IMR-90 (cell line): ENCODE data around the gene MFSD12. TPM values are rescaled to one million over a fixed set of nuclear protein-coding genes. Genes with fewer than 3 reads are reported as not detected.

ENCODE experiments used
- ATAC-seq: fragments of 200-7000 bp; cut with Tn5 transposase; 2 replicates; pipeline ENCODE4 v1.9.1; 2020; ENCODE audit warnings: low read depth, mild to moderate bottlenecking, moderate library complexity
- BruUV-seq: library from RNA; stranded (reverse); fragments of 400-500 nt; replicated peaks from 2 replicates; lab custom pipeline; 2021; lab: Mats Ljungman, UMichigan
- CTCF ChIA-PET: fragments of 300-600 bp; formaldehyde crosslinking; extraction: SDS; loops from one replicate; lab custom pipeline; 2021; ENCODE audit warnings: antibody characterized with exemption; lab: Yijun Ruan, JAX
- POLR2A ChIA-PET: fragments of 300-600 bp; sonication (Branson Sonifier 250); formaldehyde crosslinking; loops from one replicate; lab custom pipeline; 2022; ENCODE audit warnings: antibody characterized with exemption; ENCODE audit not compliant: unreplicated experiment; lab: Charles Lee
- DNase-seq: peaks from one replicate; pipeline ENCODE4 v3.0.0; 2013
- H2AFZ ChIP-seq: replicated peaks from 2 replicates; pipeline ENCODE3; 2013; ENCODE audit warnings: low read length, mild to moderate bottlenecking; ENCODE audit not compliant: poor library complexity
- H2AK5ac ChIP-seq: 2 replicates; pipeline ENCODE4 v1.6.1; 2013; ENCODE audit warnings: low read depth, low read length, inconsistent platforms
- H2AK9ac ChIP-seq: replicated peaks from 2 replicates; pipeline ENCODE3; 2013; ENCODE audit warnings: mild to moderate bottlenecking, low read depth, low read length, moderate library complexity; ENCODE audit not compliant: poor library complexity
- H2BK120ac ChIP-seq: 2 replicates; pipeline ENCODE4 v1.6.1; 2013; ENCODE audit warnings: low read depth, low read length, inconsistent platforms
- H2BK15ac ChIP-seq: 3 replicates; pipeline ENCODE4 v1.6.1; 2013; ENCODE audit warnings: low read depth, low read length, inconsistent platforms
- H2BK20ac ChIP-seq: 2 replicates; pipeline ENCODE4 v1.6.1; 2013; ENCODE audit warnings: low read depth, mild to moderate bottlenecking, inconsistent platforms, low read length, moderate library complexity
- H2BK5ac ChIP-seq: 2 replicates; pipeline ENCODE4 v1.6.1; 2013; ENCODE audit warnings: mild to moderate bottlenecking, low read depth, low read length, inconsistent platforms; ENCODE audit not compliant: poor library complexity, severe bottlenecking
- H3K14ac ChIP-seq: replicated peaks from 2 replicates; pipeline ENCODE4 v1.6.1; 2013; ENCODE audit warnings: low read depth, low read length, inconsistent platforms
- H3K18ac ChIP-seq: 2 replicates; pipeline ENCODE4 v1.6.1; 2013; ENCODE audit warnings: low read depth, low read length, control low read depth
- H3K23ac ChIP-seq: 2 replicates; pipeline ENCODE4 v1.6.1; 2013; ENCODE audit warnings: low read depth, low read length, inconsistent platforms
- H3K27ac ChIP-seq: 2 replicates; pipeline ENCODE4 v1.5.1; 2013; ENCODE audit warnings: mild to moderate bottlenecking, control low read depth, low read length; ENCODE audit not compliant: insufficient read depth
- H3K27me3 ChIP-seq: 2 replicates; pipeline ENCODE4 v1.6.1; 2013; ENCODE audit warnings: low read length; ENCODE audit not compliant: control insufficient read depth, insufficient read depth
- H3K36me3 ChIP-seq: 2 replicates; pipeline ENCODE4 v1.6.1; 2013; ENCODE audit warnings: low read length, mixed read lengths; ENCODE audit not compliant: control insufficient read depth, insufficient read depth
- H3K4ac ChIP-seq: 2 replicates; pipeline ENCODE4 v1.6.1; 2013; ENCODE audit warnings: low read depth, low read length, inconsistent platforms
- H3K4me1 ChIP-seq: 2 replicates; pipeline ENCODE4 v1.6.1; 2013; ENCODE audit warnings: low read length, mixed read lengths; ENCODE audit not compliant: control insufficient read depth, insufficient read depth
- H3K4me2 ChIP-seq: 2 replicates; pipeline ENCODE4 v1.6.1; 2013; ENCODE audit warnings: low read depth, mild to moderate bottlenecking, control low read depth, low read length, moderate library complexity
- H3K4me3 ChIP-seq: 2 replicates; pipeline ENCODE4 v1.5.1; 2013; ENCODE audit warnings: low read depth, mild to moderate bottlenecking, control low read depth, low read length, moderate library complexity; ENCODE audit not compliant: insufficient read depth
- H3K56ac ChIP-seq: 2 replicates; pipeline ENCODE4 v1.6.1; 2013; ENCODE audit warnings: low read length, inconsistent platforms; ENCODE audit not compliant: insufficient read depth; ENCODE audit errors: extremely low read depth
- H3K79me1 ChIP-seq, 2 experiments: 2 replicates each; pipeline ENCODE4 v1.6.1; 2013; ENCODE audit warnings: low read length in 2 of 2, inconsistent platforms in 1 of 2, low read depth in 1 of 2
- H3K9ac ChIP-seq: 2 replicates; pipeline ENCODE4 v1.6.1; 2013; ENCODE audit warnings: low read depth, low read length, control low read depth
- H3K9me1 ChIP-seq: 2 replicates; pipeline ENCODE4 v1.6.1; 2013; ENCODE audit warnings: low read length, inconsistent platforms; ENCODE audit not compliant: insufficient read depth
- H3K9me3 ChIP-seq: 2 replicates; pipeline ENCODE4 v1.6.1; 2013; ENCODE audit warnings: low read length; ENCODE audit not compliant: control insufficient read depth, insufficient read depth
- H4K20me1 ChIP-seq: 2 replicates; pipeline ENCODE4 v1.6.1; 2013; ENCODE audit warnings: low read length, inconsistent platforms; ENCODE audit not compliant: insufficient read depth
- H4K5ac ChIP-seq: 2 replicates; pipeline ENCODE4 v1.6.1; 2013; ENCODE audit warnings: mild to moderate bottlenecking, low read depth, low read length, control low read depth
- H4K8ac ChIP-seq, 2 experiments: 2 replicates each; pipeline ENCODE4 v1.6.1; 2013; ENCODE audit warnings: low read depth in 2 of 2, low read length in 2 of 2, control low read depth in 1 of 2, inconsistent platforms in 1 of 2
- H4K91ac ChIP-seq: 2 replicates; pipeline ENCODE4 v1.6.1; 2013; ENCODE audit warnings: low read depth, low read length, inconsistent platforms; ENCODE audit not compliant: insufficient read depth
- BHLHE40 ChIP-seq: fragments of 150-350 bp; IDR thresholded peaks from 2 replicates; pipeline ENCODE4 v1.6.1; 2016; ENCODE audit warnings: mild to moderate bottlenecking, low read depth, low read length
- FOS ChIP-seq: fragments of 150-350 bp; IDR thresholded peaks from 2 replicates; pipeline ENCODE4 v1.6.1; 2016; ENCODE audit warnings: low read depth, low read length
- POLR2A ChIP-seq: IDR thresholded peaks from 2 replicates; pipeline ENCODE4 v1.6.1; 2012; ENCODE audit warnings: mild to moderate bottlenecking, low read depth, low read length
- RCOR1 ChIP-seq: IDR thresholded peaks from 2 replicates; pipeline ENCODE4 v1.6.1; 2012; ENCODE audit warnings: mild to moderate bottlenecking, low read length, improper control_type of control experiment; ENCODE audit not compliant: insufficient replicate concordance
- USF2 ChIP-seq: fragments of 150-350 bp; IDR thresholded peaks from 2 replicates; pipeline ENCODE4 v1.6.1; 2017; ENCODE audit warnings: mild to moderate bottlenecking, antibody characterized with exemption, low read length, low read depth
- WGBS, 2 experiments: methylation state at CpG; one replicate each; pipeline versions ENCODE4 v1.1.5 to v1.1.7; 2013; ENCODE audit warnings: missing lambda C conversion rate in 2 of 2; ENCODE audit not compliant: insufficient read length in 1 of 2; ENCODE audit errors: extremely low coverage in 2 of 2; 5-methylcytosine and 5-hydroxymethylcytosine counted together
- dilution Hi-C: fragments of 300-500 bp; cut with HindIII; formaldehyde crosslinking; loops from one replicate; pipeline ENCODE4 v1.14.3; 2018; ENCODE audit warnings: low sequenced_read_pairs; ENCODE audit not compliant: unreplicated experiment
- in situ Hi-C: fragments of 300-500 bp; cut with MboI; formaldehyde crosslinking; loops from 3 replicates; pipeline ENCODE4 v1.14.3; 2019; ENCODE audit warnings: low sequenced_read_pairs, inconsistent platforms, mixed read lengths
- intact Hi-C: fragments of 100-400 bp; cut with micrococcal nuclease; formaldehyde crosslinking; loops from 2 replicates; pipeline ENCODE4 v1.10.0; 2022
- polyA plus RNA-seq, 3 experiments: library from polyadenylated mRNA; depleted of rRNA; stranded (reverse); fragments of >200 nt; gene quantifications; 2 replicates each; pipeline ENCODE4 v1.2.3, GENCODE V29; 2012; ENCODE audit warnings: low replicate concordance in 1 of 3
- total RNA-seq: library from RNA; depleted of rRNA; stranded (reverse); fragments of >200 nt; gene quantifications from 2 replicates; pipeline ENCODE4 v1.2.3, GENCODE V29; 2012
- TF ChIP-seq, protein P1 (sequence below): conservative IDR thresholded peaks from 2 replicates; pipeline ENCODE4 v1.5.1; 2012; ENCODE audit warnings: mild to moderate bottlenecking, low read depth, low read length, improper control_type of control experiment

MFSD12 gene
- total and polyA plus RNA-seq, 2 of the 4 experiments (the other 2 are of a cell fraction): 20.4 to 77.2 TPM

GRCh38 chr19:3509566-3509989, 47.8 kb downstream of the MFSD12 start:
- Histone ChIP-seq H2BK20ac (no peak overlapping the region), H3K4me3 (no peak overlapping the region), H3K27ac (peak overlapping the region; percentile 1; the same call in 1 of the 2 replicates), H2BK5ac (peak overlapping the region; percentile 9), H3K56ac (no peak overlapping the region), H4K8ac (no peak overlapping the region), H4K5ac (no peak overlapping the region), H3K4me1 (peaks cover 20% of the 10 kb centered on the region), H2BK120ac (no peak overlapping the region; the same call in 1 of the 2 replicates), H3K14ac (peak overlapping the region; percentile 58; the same call in 1 of the 2 replicates), H4K20me1 (peaks cover 74% of the 10 kb centered on the region), H3K4ac (peak overlapping the region; percentile 47; the same call in 1 of the 2 replicates), H3K4me2 (no peak overlapping the region), H3K27me3 (no peaks in the 10 kb centered on the region), H4K91ac (peak overlapping the region; percentile 38; the same call in 1 of the 2 replicates), H3K36me3 (peaks cover 13% of the 10 kb centered on the region), H3K23ac (peak overlapping the region; percentile 65; the same call in 1 of the 2 replicates), H2AK5ac (peak overlapping the region; percentile 93; the same call in 1 of the 2 replicates), H3K18ac (no peak overlapping the region), H2AK9ac (peak overlapping the region; percentile 89), H3K9me3 (no peaks in the 10 kb centered on the region), H2BK15ac (no peak overlapping the region), H2AFZ (peak overlapping the region; percentile 56), H3K9me1 (peaks cover 21% of the 10 kb centered on the region), H3K9ac (no peak overlapping the region), H3K79me1 (peaks cover 3 to 87% of the 10 kb centered on the region in 2 experiments; a peak in 3 of 4 replicates)
- in situ Hi-C loops: no loop called here
- BruUV-seq: no TSS peak
- CTCF ChIA-PET: no interaction called here
- ATAC-seq: no peak
- intact Hi-C loops: loop anchor here (5.0 kb wide), 1 partner anchor 118 kb away; the partner anchor contains the start of gene CACTIN
- POLR2A ChIA-PET: no interaction called here
- dilution Hi-C loops: no loop called here
- 98% methylated on average over 6 of the region's 15 CpGs; no CpG with 5 or more reads in 1 of the 2 experiments for WGBS, 2 experiments
- peak; percentile 80 for DNase-seq
- TF ChIP-seq RCOR1: no peak
- 0 out of 2 replicates have a peak, but pooled peaks have one; percentile 8 for TF ChIP-seq BHLHE40
- TF ChIP-seq USF2: no peak
- no peak for TF ChIP-seq POLR2A
- TF ChIP-seq, protein P1, sequence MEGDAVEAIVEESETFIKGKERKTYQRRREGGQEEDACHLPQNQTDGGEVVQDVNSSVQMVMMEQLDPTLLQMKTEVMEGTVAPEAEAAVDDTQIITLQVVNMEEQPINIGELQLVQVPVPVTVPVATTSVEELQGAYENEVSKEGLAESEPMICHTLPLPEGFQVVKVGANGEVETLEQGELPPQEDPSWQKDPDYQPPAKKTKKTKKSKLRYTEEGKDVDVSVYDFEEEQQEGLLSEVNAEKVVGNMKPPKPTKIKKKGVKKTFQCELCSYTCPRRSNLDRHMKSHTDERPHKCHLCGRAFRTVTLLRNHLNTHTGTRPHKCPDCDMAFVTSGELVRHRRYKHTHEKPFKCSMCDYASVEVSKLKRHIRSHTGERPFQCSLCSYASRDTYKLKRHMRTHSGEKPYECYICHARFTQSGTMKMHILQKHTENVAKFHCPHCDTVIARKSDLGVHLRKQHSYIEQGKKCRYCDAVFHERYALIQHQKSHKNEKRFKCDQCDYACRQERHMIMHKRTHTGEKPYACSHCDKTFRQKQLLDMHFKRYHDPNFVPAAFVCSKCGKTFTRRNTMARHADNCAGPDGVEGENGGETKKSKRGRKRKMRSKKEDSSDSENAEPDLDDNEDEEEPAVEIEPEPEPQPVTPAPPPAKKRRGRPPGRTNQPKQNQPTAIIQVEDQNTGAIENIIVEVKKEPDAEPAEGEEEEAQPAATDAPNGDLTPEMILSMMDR: no peak
- peak; percentile 78 for TF ChIP-seq FOS
